ENCODE results near the gene RFK.

GRCh38 chr9:76426807-76427419, 32.7 kb upstream of the RFK start:
- no peak for TF ChIP-seq EP300 (IDR thresholded peaks at IDR 0.05; ENCODE audit: low read length)
- no peak for TF ChIP-seq GTF2F1 (IDR thresholded peaks at IDR 0.05; ENCODE audit: low read depth, low read length)
- TF ChIP-seq TCF7 (IDR thresholded peaks at IDR 0.05; ENCODE audit: borderline replicate concordance) = no peak
- TF ChIP-seq ETS2 (tag; IDR thresholded peaks at IDR 0.05; ENCODE audit: borderline replicate concordance, poor library complexity, severe bottlenecking) = no peak
- no peak for TF ChIP-seq CC2D1A (IDR thresholded peaks at IDR 0.05)
- TF ChIP-seq USF1 (CRISPR knock-in tag; IDR thresholded peaks at IDR 0.05) = no peak
- no peak for TF ChIP-seq USF2 (CRISPR knock-in tag; IDR thresholded peaks at IDR 0.05)
- no peak for TF ChIP-seq GATA2 (CRISPR knock-in tag; IDR thresholded peaks at IDR 0.05)
- no peak for TF ChIP-seq MEF2A (IDR thresholded peaks at IDR 0.05; ENCODE audit: control insufficient read depth, low read depth, low read length)
- no peak for TF ChIP-seq POLR2A (conservative IDR thresholded peaks at IDR 0.05)
